ENCODE data around the gene DCTD.

DNA sequence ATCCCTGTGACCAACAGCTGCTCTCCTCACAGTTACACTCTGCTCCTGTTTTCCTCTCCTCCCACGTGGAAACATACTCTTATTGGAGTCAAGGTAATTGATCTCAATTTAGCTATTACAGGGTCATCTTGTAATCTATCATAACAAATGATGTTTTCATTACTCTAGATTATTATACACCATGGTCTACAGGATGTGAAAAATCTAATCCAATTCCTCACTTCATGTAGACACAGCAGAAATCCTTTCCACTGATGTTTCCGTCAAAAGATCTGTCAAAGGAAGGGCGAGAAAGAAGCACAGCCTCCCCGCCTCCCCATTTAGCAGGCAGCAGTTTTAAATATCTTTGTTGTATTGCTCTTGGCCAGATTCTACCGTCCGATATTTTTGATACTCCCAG, 13.7 kb upstream of the DCTD start:
- TF ChIP-seq TAF1 (IDR thresholded peaks at IDR 0.05; ENCODE audit: borderline replicate concordance, low read depth, low read length) (no peak), POLR2A (IDR thresholded peaks at IDR 0.05; ENCODE audit: low read depth, low read length) (no peak), POLR2AphosphoS5 (IDR thresholded peaks at IDR 0.05; ENCODE audit: low read depth, low read length) (no peak)
